Body of pancreas (tissue), 4 donors: ENCODE data around the gene SEC23IP.
"Not testable (repeated sequence)": the region's sequence is repeated elsewhere in the genome, so short reads cannot be mapped to it uniquely, and the experiment has no call there.

Experiments
- CTCF ChIP-seq, 7 experiments: fragments of 450-650 bp in 4 of 7; fragments of 200-600 bp in 3 of 7; sonication (generic) in 3 of 7; IDR thresholded peaks; one replicate each; pipeline ENCODE4 v1.5.1; 2016 to 2019; ENCODE audit warnings: antibody characterized with exemption in 7 of 7
- POLR2A ChIP-seq, 3 donors: fragments of 450-650 bp; IDR thresholded peaks; one replicate each; pipeline ENCODE4 v1.6.1; 2016; ENCODE audit warnings: antibody characterized with exemption in 3 of 3, mild to moderate bottlenecking in 2 of 3

- TF ChIP-seq POLR2A, CTCF (IDR thresholded peaks at IDR 0.05): not testable (repeated sequence)
These were observed 15.2 kb downstream of the SEC23IP start for GRCh38 chr10:119907695-119908094.
